GM18858 (cell line): ENCODE results near the gene ARID3B.
A peak's percentile ranks its signal among the peaks of the same experiment; 100 is the strongest.
"Not testable (repeated sequence)": the region's sequence is repeated elsewhere in the genome, so short reads cannot be mapped to it uniquely, and the experiment has no call there.

Experiments used
- ATAC-seq: cut with Tn5 transposase; IDR thresholded peaks from one replicate; pipeline ENCODE4 v1.9.1; 2021; ENCODE audit not compliant: unreplicated experiment

ARID3B gene

DNA sequence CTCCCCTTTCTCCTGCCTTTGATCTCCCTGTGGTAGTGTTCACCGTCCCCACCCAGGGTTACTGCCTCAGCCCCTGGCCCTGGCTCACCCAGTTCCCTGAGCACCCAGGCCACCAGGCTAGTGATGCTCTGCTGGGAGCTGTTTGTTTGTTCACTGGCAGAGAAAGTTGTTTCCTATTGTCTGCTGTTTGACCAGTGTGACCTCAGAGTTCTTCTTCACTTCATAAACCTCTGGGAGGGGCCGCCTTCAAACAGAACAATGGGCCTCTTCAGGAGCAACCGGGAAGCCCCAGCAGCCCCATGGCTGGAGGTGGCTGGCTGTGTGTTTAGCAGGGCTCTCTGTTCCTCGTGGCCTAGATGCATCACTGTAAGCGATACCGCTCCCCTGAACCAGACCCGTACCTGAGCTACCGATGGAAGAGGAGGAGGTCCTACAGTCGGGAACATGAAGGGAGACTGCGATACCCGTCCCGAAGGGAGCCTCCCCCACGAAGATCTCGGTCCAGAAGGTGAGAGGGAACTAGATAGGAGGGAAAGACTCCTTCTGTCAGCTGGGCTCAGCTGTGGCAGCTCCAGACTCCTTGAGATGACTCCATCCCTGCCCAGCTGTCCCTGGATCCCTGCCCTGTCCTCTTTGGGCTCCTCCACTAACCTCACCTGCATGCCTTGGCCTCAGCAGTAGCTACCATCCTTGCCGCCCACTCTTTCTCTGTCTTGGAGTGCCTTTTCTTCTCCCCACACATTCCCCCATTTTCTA lies 78.0 kb downstream of the ARID3B start:
- ATAC-seq = no peak

DNA sequence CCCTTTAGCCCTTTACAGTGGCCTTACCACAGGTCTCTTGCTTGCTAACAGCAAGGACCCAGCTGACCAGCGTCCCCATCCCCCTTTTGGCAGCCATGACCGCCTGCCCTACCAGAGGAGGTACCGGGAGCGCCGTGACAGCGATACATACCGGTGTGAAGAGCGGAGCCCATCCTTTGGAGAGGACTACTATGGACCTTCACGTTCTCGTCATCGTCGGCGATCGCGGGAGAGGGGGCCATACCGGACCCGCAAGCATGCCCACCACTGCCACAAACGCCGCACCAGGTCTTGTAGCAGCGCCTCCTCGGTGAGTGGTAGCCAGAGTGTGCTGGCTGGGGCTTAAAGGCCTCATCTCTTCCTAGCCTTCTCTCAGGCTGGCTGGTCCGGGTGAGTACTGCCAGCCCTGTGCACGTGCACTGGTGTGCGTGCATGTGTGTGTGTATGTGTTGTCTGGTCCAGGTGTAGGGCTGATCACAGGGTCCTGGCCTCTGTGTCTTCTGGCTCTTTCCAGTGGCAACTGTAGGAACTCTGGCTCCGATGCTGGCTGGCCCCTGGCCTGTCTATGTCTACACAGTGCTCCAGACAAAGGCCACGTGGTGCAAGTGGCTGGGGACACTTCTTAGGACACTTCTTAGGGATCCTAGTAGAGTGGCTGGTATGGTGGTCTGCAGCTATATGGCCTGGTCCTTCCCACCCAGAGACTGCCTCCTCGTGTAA lies 79.1 kb downstream of the ARID3B start:
- ATAC-seq = no peak

DNA sequence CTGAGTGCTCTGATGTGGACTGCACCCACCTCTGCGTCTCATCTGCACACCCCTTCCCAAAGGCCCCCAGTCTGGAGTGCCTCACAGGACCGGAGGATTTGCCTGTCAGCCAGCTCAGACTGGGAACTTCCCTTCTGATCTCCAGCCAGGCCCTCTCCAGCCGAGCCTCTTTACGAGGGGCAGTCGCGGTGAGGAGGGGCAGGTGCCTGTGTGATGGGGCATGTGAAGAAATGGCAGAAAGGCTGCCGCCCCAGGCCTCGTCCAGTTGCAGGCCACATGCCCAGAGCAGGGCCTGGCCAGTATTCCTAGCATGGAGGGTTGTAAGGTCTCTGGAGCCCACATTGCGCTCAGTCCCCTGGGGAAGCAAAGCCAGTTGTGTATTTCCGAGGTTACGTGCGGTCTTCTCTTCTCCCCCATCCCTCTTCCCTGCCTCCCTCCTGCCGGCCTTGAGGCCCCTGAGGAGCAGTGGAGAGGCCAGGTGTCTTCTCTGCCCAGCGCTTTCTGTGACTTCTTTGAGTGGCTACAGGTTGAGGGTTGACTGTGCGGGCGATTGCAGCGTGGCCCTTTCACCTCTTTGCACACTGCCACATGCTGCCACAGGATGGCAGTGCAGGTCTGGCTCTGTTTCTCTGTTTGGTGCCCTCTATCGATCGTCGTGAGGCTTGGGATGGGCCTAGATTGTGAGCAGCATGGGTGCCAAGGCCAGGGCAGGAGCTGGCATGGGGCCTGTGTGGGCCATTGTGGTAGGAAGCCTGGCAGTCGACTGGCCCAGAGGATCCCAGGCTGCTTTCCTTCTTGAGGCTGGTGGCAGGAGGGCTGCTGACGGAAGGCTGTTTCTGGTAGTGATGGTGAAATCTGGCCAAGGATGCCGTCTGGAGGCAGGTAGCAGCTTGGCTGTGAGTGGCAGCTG lies 79.9 kb downstream of the ARID3B start:
- no peak for ATAC-seq

DNA sequence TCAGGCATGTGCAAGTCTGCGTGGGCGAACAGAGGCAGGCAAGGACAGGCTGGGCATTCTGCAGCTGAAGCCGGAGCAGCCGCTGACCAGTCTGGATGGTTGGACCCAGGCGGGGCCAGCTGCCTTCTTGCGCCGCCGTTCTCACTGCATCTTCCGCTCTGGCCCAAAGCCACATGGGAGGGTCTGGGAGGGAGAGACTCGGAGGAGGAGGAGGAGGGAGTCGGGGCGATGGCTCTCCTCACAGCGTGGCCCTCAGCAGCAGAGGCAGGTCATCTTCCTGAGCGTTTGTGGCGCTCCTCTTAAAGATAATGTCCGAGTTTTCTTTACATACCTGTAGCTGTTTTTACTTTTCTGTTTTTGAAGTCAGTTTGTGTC lies 80.5 kb downstream of the ARID3B start:
- ATAC-seq = no peak

DNA sequence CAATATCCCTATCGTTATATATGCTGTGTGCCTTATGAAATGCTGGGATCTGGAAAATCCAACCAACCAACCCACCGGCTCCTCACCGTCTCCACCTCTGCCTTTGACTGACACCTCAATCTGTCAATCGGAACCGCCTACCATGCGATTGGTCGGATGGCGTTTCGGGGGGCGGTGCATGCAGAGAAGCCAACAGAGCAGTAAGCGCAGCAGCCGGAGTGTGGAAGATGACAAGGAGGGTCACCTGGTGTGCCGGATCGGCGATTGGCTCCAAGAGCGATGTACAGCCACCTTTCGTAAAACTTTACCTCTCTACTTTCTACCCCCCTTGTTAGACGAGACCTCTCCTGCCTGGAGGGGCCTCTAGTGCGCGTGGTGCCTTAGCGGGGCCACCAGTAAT lies 80.9 kb downstream of the ARID3B start:
- no peak for ATAC-seq

DNA sequence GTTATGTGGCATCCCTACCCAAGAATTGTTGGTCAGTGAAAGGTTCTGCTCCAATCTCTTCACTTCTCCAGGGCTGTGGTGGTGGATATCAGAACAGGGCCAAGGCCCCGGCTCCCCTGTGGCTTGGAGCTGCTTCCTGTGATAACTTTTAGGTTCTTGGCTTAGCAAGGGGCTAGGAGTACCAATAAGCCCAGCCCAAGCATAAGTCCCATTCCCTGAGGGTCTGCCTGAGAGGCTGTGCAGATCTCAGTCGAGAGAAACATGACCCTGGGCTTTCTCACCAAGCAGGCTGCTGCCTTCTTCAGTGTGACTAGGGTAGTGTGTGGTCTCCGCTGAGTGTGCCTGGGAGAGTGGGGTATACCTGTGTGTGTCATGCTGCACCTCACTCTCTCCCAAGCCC lies 81.7 kb downstream of the ARID3B start:
- no peak for ATAC-seq

DNA sequence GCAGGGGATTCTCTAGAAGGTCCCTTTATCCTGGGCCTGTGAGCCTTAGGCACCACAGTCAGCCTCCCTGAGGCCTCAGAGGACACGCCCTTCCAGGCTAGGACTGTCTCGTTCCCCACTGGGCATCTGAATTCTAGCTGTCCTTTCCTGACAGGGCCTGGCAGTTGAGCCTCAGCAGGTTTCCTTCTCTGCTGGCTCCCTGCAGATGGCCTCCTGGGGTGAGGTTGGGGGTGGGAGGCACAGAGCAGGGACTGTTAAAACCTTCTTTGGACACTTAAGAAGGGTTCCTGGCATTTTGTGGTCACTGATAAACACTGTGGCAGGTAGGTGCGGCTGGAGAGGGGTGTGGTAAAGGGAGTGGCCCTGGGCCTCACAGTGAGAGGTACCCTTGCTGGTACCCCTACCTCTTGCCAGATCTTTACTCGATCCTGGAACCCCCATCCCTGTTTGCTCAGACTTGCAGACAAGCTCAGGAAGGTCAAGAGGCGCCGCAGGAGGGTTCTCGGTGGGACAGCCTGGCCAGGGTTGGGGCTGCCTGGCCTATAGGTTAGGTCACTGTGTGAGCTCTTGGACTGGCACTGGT lies 83.1 kb downstream of the ARID3B start:
- no peak for ATAC-seq

DNA sequence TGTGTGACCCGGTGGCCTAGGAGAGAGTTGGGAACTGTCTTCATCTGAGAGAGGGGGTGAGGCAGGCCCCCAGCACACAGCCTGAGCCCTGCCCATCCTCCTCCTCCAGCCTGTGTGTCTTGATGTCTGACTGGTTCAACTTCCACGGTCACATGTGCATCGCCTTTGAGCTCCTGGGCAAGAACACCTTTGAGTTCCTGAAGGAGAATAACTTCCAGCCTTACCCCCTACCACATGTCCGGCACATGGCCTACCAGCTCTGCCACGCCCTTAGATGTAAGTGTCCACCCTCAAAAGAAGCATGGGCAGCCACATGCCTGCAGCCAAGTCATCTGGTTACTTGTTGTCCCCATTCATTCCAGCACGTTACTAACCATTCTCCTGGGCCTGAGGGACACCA lies 84.7 kb downstream of the ARID3B start:
- ATAC-seq = no peak

DNA sequence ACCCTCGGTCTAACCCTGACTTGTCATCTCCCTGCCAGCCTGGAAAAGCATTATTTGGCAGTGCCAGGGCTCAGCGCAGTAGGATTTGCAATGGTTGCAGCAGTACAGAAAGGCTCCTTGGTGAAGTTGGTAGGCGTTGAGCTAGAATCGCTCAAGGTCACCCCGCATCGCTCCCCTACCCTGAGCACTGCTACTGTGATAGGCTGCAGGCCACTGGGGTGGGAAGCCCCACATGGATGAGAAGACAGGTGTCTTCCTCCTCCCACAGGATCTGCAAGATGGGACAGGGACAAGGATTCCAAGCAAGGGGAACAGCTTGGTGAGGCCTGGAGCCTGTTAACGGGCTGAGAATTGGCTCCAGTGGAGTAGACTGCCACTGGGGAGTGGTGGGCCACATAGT lies 85.3 kb downstream of the ARID3B start:
- no peak for ATAC-seq

DNA sequence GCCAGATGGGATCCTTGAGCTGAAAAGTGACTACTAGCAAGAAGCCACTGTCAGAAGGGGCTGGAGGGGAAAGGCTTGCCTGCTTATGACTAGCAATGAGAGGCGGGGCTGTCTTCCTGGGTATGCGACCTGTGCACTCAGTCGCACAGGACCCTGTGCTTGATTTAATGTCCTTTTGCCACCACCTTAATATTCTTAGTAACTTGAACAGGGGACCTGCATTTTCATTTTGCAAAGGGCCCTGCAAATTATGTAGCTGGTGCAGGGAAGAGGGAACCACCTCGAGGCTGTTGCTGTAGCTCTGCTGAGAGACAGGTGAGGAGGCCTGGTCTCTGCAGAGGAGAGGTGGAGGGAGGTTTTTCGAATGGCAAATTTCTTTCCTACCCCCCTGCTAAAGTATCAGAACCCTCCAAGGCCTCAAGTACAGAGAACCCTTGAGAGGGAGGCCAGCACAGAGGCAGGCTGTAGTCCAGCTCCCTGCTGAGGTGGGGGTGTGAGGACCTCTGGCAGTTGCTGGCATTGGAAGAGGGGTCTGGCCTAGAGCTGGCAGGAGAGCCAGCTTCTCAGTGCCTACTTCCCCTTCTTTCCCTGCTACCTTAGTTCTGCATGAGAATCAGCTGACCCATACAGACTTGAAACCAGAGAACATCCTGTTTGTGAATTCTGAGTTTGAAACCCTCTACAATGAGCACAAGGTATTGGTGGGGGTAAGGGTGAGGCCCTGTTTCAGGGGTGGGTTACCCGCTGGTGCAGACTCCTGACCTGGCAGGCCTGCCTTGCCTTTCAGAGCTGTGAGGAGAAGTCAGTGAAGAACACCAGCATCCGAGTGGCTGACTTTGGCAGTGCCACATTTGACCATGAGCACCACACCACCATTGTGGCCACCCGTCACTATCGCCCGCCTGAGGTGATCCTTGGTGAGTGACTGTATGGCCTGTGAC lies 86.0 kb downstream of the ARID3B start:
- ATAC-seq = peak; percentile 45

DNA sequence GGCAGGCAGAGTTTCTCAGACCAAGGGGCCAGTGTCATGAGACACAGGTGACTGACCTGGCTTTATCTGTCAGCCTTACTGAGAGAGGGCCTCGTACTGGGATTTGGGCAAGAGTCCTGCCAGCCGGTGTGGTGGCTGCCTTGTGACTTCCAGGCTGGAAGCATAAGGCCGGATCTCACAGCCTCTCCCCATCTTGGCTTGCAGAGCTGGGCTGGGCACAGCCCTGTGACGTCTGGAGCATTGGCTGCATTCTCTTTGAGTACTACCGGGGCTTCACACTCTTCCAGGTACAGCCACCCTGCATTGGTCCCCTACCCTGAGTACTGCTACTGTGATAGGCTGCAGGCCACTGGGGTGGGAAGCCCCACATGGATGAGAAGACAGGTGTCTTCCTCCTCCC lies 86.7 kb downstream of the ARID3B start:
- no peak for ATAC-seq

DNA sequence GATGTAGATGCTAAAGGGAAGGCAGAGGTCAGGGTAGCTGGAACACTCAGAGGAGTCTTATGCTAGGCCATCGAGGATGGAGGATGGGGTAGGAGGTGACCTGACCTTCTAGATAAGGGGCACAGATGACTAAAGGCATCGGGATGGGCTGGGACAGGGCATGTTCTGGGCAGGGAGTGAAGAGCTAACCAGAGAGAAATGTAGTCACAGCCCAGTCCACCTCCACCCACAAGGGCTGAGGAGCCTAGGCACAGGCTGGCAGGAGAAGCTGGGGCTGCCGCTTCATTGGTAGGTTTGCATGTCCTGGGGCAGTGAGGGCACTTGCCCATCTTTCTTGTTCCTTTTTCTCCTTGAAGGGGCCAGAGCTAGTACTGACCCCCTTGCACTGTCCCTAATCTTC lies 87.2 kb downstream of the ARID3B start:
- ATAC-seq = no peak

DNA sequence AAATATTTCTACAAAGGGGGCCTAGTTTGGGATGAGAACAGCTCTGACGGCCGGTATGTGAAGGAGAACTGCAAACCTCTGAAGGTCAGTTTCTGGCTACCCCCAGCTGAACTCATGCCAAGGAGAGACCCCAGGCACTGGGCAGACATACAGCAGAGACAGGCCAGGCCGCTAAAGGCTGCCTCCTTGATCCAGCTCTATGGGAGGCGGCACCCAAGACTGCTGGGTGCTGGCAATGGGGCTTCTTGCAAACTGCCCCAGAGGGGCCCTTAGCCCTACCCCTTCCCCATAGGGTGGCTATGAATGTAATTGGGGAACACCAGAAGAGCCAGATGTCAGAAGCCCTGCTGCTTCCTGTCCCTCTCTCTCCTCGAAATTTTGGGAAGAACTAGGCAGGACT lies 87.9 kb downstream of the ARID3B start:
- no peak for ATAC-seq

DNA sequence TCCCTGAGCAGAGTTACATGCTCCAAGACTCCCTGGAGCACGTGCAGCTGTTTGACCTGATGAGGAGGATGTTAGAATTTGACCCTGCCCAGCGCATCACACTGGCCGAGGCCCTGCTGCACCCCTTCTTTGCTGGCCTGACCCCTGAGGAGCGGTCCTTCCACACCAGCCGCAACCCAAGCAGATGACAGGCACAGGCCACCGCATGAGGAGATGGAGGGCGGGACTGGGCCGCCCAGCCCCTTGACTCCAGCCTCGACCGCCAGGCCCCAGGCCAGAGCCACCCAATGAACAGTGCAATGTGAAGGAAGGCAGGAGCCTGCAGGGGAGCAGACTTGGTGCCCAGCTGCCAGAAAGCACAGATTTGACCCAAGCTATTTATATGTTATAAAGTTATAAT lies 88.7 kb downstream of the ARID3B start:
- not testable (repeated sequence) for ATAC-seq

DNA sequence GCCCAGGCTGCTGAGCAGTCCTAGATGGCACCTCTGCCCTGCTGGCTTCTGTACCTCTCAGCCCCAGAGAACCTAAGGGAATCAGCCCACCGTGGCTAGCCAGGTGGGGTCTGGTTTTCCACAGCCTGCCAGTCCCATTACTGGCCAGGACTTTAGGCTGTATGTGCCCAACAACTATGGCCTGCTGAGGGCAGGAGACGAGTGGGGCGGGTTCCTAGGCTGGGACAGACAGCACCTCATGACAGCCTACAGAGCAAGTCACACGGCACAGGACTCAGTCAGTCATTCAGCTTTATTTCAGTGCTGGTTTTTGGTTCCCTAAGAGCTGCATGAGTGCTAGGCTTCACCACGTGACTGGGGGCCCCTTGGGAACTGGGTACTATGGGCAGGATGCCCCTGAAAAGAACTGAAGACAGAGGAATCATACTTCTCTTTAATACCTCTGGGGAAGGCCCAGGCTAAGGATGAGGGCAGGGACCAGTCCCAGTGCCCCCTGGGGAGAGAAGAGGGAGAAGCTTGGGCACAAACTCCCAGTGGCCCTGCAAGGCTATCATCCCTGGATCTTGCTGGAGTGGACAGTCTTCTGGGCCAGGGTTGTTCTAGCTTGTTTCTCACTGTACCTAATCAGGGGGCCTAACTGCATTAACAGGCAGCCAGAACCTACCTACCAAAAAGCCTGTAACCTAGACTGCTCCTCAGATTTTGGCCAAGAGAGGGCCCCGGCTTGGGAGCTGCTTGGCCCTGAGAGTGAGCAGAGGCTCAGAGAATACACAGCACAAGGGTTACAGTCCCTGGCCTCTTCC lies 89.5 kb downstream of the ARID3B start:
- no peak for ATAC-seq

DNA sequence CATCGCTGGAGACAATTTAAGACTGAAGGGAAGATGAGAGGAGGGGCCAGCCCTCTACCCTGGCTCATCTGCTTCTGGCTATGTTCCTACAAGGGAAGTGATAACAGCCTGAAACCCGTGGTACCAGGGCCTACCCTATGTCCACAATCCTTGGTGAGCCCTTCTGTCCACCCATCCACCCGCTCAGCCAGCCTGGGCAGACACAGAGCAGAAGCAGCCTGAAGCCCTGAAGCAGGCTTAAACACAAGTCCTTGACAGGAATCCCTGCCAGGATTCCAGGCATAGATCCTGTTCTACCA lies 90.0 kb downstream of the ARID3B start:
- no peak for ATAC-seq

DNA sequence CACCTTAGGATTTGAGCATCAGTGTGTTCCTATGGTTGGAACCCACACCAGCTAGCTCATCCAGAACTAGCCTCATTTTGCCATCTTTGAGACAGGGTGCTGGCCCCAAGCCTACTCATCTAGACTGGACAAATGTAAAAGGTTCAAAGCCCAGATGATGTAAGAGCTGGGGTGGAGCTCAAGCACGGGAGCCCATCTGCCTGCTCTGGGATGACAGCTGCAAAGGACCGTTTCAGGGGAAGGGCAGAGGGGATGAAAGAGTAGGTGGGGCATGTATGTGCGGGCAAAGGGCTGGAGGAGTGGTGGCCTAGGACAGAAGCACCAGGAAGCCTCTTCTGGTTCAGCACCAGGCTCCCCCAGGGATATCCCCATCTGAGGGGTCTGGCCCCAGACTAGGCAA lies 90.4 kb downstream of the ARID3B start:
- ATAC-seq = no peak

DNA sequence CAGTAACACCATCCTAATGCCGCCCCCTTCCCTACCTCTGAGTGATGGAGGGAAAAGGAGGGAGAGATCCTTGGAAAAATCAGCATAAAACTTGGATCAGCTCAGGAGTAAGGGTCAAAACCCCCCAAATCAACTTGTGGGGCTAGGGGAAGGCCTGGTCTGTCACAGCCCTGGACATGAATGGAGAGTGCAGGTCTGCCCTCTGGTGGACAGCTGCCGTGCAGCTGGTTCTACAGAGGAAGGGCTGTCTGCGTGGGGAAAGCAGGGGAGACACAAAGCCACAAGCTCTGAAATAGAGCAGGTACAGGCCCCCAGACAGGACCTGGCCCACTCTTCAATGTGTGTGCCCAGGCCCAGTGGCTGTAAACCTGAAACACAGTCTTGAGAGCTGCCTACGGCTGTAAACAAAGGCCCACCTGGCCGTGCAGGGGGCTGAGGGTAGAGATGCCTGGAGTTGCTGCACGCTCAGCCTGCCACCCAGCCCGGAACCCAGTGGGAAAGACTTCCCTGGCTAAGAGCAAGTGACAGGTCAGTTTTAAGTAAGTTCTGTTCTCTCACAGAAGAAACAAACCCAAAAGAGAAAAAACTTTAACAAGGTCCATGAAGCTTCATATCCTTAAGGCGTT lies 91.0 kb downstream of the ARID3B start:
- no peak for ATAC-seq

DNA sequence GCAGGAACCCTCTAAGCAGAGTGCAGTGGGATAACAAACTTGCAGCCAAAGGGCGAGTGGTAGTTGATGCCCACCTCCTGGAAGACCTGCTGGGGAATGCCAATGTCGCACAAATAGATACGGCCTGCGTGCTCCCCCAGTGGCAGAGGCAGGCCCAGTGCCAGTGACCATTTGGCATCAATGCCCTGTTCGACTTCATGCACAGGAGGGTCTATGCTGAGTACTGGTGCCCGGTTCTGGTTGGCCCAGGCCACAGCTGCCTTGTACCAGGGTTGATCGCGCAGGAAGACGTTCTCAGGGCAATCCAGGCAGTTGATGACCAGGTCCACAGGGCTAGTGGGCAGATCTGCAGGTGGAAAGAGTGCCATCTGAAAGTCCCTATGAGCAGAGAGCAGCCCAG lies 91.6 kb downstream of the ARID3B start:
- ATAC-seq = no peak
